Panc1 (cell line): Measurements from ENCODE around the gene TOR1B.

Experiments
- CTCF ChIP-seq: fragments of 450-650 bp; IDR thresholded peaks from 2 replicates; pipeline ENCODE4 v1.5.1; 2017; ENCODE audit warnings: mild to moderate bottlenecking
- TF ChIP-seq, protein P1 (sequence below), 2 experiments: IDR thresholded peaks; 2 replicates each; pipeline ENCODE4 v1.6.1; 2011 to 2012; ENCODE audit warnings: low read depth in 2 of 2, control low read depth in 1 of 2, low read length in 1 of 2, mild to moderate bottlenecking in 1 of 2, moderate library complexity in 1 of 2; ENCODE audit not compliant: insufficient read depth in 1 of 2

DNA sequence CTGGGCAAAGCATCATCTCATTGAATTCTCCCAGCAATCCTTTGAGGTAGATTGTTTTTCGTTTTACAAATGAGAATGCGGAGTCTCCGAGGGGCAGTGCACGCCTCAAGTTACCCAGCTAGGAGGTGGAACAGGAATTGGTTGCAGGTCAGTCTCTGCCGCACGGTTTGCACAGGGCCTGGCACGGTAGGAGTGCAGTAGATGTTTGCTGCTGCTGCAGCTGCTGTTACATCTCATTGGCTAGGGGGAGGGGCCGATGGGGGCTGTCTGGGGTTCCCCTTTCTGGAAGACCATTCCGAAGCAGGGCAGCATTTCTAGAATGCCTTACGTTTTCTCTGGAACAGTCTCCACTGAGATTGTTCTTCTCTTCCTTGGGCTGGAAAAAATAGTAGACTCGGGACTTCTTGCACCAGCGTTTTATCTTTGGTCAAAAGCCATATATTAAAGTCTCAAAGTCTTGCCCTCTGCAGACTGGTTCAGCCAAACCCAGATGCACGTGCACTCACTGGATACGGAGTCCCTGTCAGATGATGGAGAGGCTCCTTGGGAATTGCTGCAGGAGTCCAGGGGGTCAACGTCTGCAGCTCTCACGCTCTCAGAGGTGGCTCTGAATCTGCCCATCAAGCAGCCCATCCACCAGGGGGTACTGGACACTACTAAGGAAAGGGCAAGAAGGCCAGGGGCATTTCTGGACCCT lies 33.5 kb downstream of the TOR1B start:
- no peak for TF ChIP-seq CTCF
- TF ChIP-seq, protein P1, sequence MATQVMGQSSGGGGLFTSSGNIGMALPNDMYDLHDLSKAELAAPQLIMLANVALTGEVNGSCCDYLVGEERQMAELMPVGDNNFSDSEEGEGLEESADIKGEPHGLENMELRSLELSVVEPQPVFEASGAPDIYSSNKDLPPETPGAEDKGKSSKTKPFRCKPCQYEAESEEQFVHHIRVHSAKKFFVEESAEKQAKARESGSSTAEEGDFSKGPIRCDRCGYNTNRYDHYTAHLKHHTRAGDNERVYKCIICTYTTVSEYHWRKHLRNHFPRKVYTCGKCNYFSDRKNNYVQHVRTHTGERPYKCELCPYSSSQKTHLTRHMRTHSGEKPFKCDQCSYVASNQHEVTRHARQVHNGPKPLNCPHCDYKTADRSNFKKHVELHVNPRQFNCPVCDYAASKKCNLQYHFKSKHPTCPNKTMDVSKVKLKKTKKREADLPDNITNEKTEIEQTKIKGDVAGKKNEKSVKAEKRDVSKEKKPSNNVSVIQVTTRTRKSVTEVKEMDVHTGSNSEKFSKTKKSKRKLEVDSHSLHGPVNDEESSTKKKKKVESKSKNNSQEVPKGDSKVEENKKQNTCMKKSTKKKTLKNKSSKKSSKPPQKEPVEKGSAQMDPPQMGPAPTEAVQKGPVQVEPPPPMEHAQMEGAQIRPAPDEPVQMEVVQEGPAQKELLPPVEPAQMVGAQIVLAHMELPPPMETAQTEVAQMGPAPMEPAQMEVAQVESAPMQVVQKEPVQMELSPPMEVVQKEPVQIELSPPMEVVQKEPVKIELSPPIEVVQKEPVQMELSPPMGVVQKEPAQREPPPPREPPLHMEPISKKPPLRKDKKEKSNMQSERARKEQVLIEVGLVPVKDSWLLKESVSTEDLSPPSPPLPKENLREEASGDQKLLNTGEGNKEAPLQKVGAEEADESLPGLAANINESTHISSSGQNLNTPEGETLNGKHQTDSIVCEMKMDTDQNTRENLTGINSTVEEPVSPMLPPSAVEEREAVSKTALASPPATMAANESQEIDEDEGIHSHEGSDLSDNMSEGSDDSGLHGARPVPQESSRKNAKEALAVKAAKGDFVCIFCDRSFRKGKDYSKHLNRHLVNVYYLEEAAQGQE (IDR thresholded peaks at IDR 0.05; ENCODE audit: insufficient read depth in 1 of 2, low read depth in 2 of 2, low read length in 1 of 2), result no peak
